Fibroblast of villous mesenchyme (primary cell): Measurements from ENCODE around the gene FAM219A. TPM values are rescaled to one million over a fixed set of nuclear protein-coding genes. Genes with fewer than 3 reads are reported as not detected.

Experiments
- DNase-seq: peaks from one replicate; pipeline ENCODE4 v3.0.0-alpha.2; 2010; ENCODE audit warnings: low read depth
- H3K4me3 ChIP-seq: 2 replicates; pipeline ENCODE4 v1.5.1; 2011; ENCODE audit warnings: low read depth, mild to moderate bottlenecking, low read length
- CTCF ChIP-seq: IDR thresholded peaks from 2 replicates; pipeline ENCODE4 v1.5.1; 2012; ENCODE audit warnings: low read depth, mild to moderate bottlenecking, low read length; ENCODE audit not compliant: insufficient read depth
- total RNA-seq: library from RNA; depleted of rRNA; stranded (reverse); fragments of >200 nt; gene quantifications from 2 replicates; pipeline ENCODE4 v1.2.3, GENCODE V29; 2012

The FAM219A gene
- total RNA-seq, 1 donor: 9.9 TPM

- TF ChIP-seq CTCF: no peak
- no peak overlapping the region for H3K4me3 ChIP-seq
- DNase-seq: no peak
These were observed 75.5 kb downstream of the FAM219A start for GRCh38 chr9:34382879-34383278.

- no peak for TF ChIP-seq CTCF
- no peak for DNase-seq
- no peak overlapping the region for H3K4me3 ChIP-seq
These were observed 76.3 kb downstream of the FAM219A start for GRCh38 chr9:34382054-34382453.

DNA sequence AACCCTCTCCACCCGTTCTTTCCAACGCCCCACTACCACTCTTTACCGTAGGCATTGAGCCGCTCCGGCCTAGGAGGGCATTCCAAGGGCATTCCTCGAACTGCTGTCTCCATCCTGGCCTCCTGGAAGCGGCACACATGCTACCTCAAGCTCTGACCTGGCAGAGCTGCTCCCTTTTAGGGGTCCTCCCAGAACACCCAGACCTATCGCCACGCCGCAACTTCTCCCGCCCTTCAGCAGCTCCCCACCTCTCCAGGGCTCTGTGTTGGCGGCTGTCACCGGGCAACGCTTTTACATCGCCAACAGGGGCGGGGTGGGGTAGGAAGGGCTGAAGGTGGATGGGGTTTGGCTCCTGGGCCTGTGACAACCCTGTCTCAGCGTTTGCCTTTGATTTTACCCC lies 77.0 kb downstream of the FAM219A start:
- TF ChIP-seq CTCF: no peak
- no peak for DNase-seq
- H3K4me3 ChIP-seq: peak overlapping the region; percentile 59

- DNase-seq: peak; percentile 75
- no peak for TF ChIP-seq CTCF
- H3K4me3 ChIP-seq: peak overlapping the region; percentile 59
These were observed 77.7 kb downstream of the FAM219A start for GRCh38 chr9:34380511-34381315.

GRCh38 chr9:34380034-34380510 lies 78.3 kb downstream of the FAM219A start:
- H3K4me3 ChIP-seq: peak overlapping the region; percentile 40
- no peak for DNase-seq
- TF ChIP-seq CTCF: no peak

DNA sequence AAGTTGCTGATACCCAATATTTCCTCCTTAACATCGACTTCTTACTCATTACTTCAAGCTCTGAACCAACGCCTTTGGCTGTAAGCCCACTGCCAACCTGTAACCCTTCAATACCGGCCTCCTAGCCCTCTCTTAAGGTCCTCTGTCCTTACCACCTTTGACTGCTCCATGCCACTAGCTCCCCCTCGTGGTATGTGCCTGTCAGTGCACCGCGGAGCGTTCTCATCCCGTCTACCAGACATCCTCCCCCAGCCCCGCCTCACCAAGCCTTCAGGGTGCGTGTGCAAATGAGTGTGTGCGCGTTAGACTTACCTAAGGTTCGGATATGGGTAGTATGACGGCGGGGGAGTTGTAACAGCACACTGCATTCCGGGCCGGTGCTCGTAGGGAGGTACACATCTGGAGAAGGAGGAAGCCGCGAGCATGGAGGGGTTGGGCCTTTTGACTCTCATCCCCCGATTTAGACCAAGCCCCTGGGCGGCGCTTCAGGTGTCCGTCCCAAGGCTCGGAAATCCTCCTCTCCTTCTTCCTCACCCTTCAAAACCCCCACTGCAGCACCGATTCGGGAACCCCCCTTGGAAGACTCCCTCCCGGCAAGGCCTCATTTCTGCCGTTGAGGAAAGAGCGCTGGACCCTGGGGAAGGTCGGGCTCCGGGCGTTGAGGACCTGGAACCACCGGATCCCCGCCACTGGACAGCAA lies 78.9 kb downstream of the FAM219A start:
- DNase-seq: peak; percentile 80
- peak overlapping the region; percentile 40 for H3K4me3 ChIP-seq
- TF ChIP-seq CTCF: peak; percentile 99
